ENCODE data around the gene NDFIP2.

The NDFIP2 gene

GRCh38 chr13:79585033-79585432 is 104.1 kb downstream of the NDFIP2 start:
- H3K79me2 ChIP-seq (ENCODE audit: insufficient read depth, low read depth): no peaks in the 10 kb centered on the region
- no peak overlapping the region for H3K9ac ChIP-seq
- H2AFZ ChIP-seq (ENCODE audit: low read depth): no peak overlapping the region
- no peak overlapping the region for H3K27ac ChIP-seq
- no peak overlapping the region for H3K4me3 ChIP-seq (IDR thresholded peaks at IDR 0.05; ENCODE audit: insufficient read depth, low read depth, low read length)
- TF ChIP-seq, protein P1, sequence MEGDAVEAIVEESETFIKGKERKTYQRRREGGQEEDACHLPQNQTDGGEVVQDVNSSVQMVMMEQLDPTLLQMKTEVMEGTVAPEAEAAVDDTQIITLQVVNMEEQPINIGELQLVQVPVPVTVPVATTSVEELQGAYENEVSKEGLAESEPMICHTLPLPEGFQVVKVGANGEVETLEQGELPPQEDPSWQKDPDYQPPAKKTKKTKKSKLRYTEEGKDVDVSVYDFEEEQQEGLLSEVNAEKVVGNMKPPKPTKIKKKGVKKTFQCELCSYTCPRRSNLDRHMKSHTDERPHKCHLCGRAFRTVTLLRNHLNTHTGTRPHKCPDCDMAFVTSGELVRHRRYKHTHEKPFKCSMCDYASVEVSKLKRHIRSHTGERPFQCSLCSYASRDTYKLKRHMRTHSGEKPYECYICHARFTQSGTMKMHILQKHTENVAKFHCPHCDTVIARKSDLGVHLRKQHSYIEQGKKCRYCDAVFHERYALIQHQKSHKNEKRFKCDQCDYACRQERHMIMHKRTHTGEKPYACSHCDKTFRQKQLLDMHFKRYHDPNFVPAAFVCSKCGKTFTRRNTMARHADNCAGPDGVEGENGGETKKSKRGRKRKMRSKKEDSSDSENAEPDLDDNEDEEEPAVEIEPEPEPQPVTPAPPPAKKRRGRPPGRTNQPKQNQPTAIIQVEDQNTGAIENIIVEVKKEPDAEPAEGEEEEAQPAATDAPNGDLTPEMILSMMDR (conservative IDR thresholded peaks at IDR 0.05; ENCODE audit: low read depth, low read length): no peak
- H3K4me2 ChIP-seq: no peak overlapping the region
- no peaks in the 10 kb centered on the region for H3K36me3 ChIP-seq (ENCODE audit: insufficient read depth)
- H3K27me3 ChIP-seq (ENCODE audit: insufficient read depth, low read depth): no peaks in the 10 kb centered on the region
- H4K20me1 ChIP-seq (ENCODE audit: insufficient read depth): no peaks in the 10 kb centered on the region
- H3K4me1 ChIP-seq (ENCODE audit: low read depth, poor library complexity, severe bottlenecking): peaks cover 4% of the 10 kb centered on the region

GRCh38 chr13:79589603-79590393 is 108.8 kb downstream of the NDFIP2 start:
- Histone ChIP-seq H3K4me3 (IDR thresholded peaks at IDR 0.05; ENCODE audit: insufficient read depth, low read depth, low read length) (no peak overlapping the region), H3K27ac (peak overlapping the region; percentile 60; the same call in 1 of the 2 replicates), H4K20me1 (ENCODE audit: insufficient read depth) (no peaks in the 10 kb centered on the region), H3K9ac (peak overlapping the region; percentile 2; the same call in 1 of the 2 replicates), H3K4me1 (ENCODE audit: low read depth, poor library complexity, severe bottlenecking) (peaks cover 11% of the 10 kb centered on the region), H3K4me2 (peak overlapping the region; percentile 72), H3K79me2 (ENCODE audit: insufficient read depth, low read depth) (no peaks in the 10 kb centered on the region), H3K27me3 (ENCODE audit: insufficient read depth, low read depth) (no peaks in the 10 kb centered on the region), H2AFZ (ENCODE audit: low read depth) (peak overlapping the region; percentile 78), H3K36me3 (ENCODE audit: insufficient read depth) (no peaks in the 10 kb centered on the region)
- TF ChIP-seq, protein P1 (conservative IDR thresholded peaks at IDR 0.05; ENCODE audit: low read depth, low read length): no peak

DNA sequence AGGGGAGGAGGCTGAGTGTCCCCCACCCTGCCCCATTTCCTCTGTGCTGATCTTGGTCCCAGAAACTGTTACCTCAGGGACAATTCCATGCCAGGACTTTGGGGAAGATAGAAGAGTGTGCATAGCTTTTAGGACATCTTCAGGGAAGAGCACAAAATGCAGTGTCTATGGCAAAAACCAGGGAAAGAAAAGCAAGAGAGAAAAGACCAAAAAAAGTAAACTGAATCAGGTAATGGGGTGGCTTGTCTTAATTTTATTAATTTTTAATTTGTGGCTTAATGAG is 109.4 kb downstream of the NDFIP2 start:
- Histone ChIP-seq H3K4me1 (ENCODE audit: low read depth, poor library complexity, severe bottlenecking) (peaks cover 11% of the 10 kb centered on the region), H3K4me3 (IDR thresholded peaks at IDR 0.05; ENCODE audit: insufficient read depth, low read depth, low read length) (no peak overlapping the region), H3K27me3 (ENCODE audit: insufficient read depth, low read depth) (no peaks in the 10 kb centered on the region), H3K79me2 (ENCODE audit: insufficient read depth, low read depth) (no peaks in the 10 kb centered on the region), H3K9ac (no peak overlapping the region), H4K20me1 (ENCODE audit: insufficient read depth) (no peaks in the 10 kb centered on the region), H3K27ac (peak overlapping the region; percentile 60; the same call in 1 of the 2 replicates), H3K36me3 (ENCODE audit: insufficient read depth) (no peaks in the 10 kb centered on the region), H2AFZ (ENCODE audit: low read depth) (peak overlapping the region; percentile 78), H3K4me2 (peak overlapping the region; percentile 72)
- TF ChIP-seq, protein P1 (conservative IDR thresholded peaks at IDR 0.05; ENCODE audit: low read depth, low read length): no peak

GRCh38 chr13:79591493-79591892 is 110.5 kb downstream of the NDFIP2 start:
- TF ChIP-seq, protein P1 (conservative IDR thresholded peaks at IDR 0.05; ENCODE audit: low read depth, low read length): no peak
- Histone ChIP-seq H3K4me1 (ENCODE audit: low read depth, poor library complexity, severe bottlenecking) (peaks cover 11% of the 10 kb centered on the region), H3K9ac (no peak overlapping the region), H3K4me3 (IDR thresholded peaks at IDR 0.05; ENCODE audit: insufficient read depth, low read depth, low read length) (no peak overlapping the region), H3K36me3 (ENCODE audit: insufficient read depth) (no peaks in the 10 kb centered on the region), H3K27ac (no peak overlapping the region), H2AFZ (ENCODE audit: low read depth) (no peak overlapping the region), H3K79me2 (ENCODE audit: insufficient read depth, low read depth) (no peaks in the 10 kb centered on the region), H3K27me3 (ENCODE audit: insufficient read depth, low read depth) (no peaks in the 10 kb centered on the region), H3K4me2 (no peak overlapping the region), H4K20me1 (ENCODE audit: insufficient read depth) (no peaks in the 10 kb centered on the region)

All from KMS-11 (cell line).